Measurements from ENCODE around the gene PRORP. TPM values are rescaled to one million over a fixed set of nuclear protein-coding genes. Genes with fewer than 3 reads are reported as not detected.

PRORP gene
- total RNA-seq, 1 experiment from 2014 or later, result 24.7 TPM

- POLR2A ChIA-PET (ENCODE audit: unreplicated experiment), result interaction anchor here (1.0 kb wide), 1 partner anchor 249 kb away, joined by 7 read pairs; no protein-coding TSS in a partner anchor
- Histone ChIP-seq H3K4me2 (no peak overlapping the region), H3F3A (ENCODE audit: insufficient read depth, low read depth) (peaks cover 8% of the 10 kb centered on the region; the same call in 1 of the 2 replicates), H3K9me3 (ENCODE audit: insufficient read depth, low read depth) (0 out of 2 replicates have a peak, but pooled peaks cover 3% of the 10 kb centered on the region), H2AFZ (no peak overlapping the region), H3K4me3 (no peak overlapping the region), H3K79me2 (ENCODE audit: low read depth) (0 out of 2 replicates have a peak, but pooled peaks cover 5% of the 10 kb centered on the region), H3K36me3 (ENCODE audit: low read depth) (no peaks in the 10 kb centered on the region), H4K20me1 (ENCODE audit: insufficient read depth) (no peaks in the 10 kb centered on the region), H3K27me3 (ENCODE audit: insufficient read depth, low read depth) (no peaks in the 10 kb centered on the region), H3K27ac (no peak overlapping the region), H3K9me2 (ENCODE audit: insufficient read depth) (no peaks in the 10 kb centered on the region), H3K4me1 (replicated peaks; ENCODE audit: insufficient read depth) (no peaks in the 10 kb centered on the region)
- CTCF ChIA-PET, result no interaction called here
- BruUV-seq (replicated peaks), result no TSS peak
- DNase-seq, result no peak
- no peak for TF ChIP-seq CTCF (conservative IDR thresholded peaks at IDR 0.05)
- no peak for TF ChIP-seq EZH2 (IDR thresholded peaks at IDR 0.05; ENCODE audit: low read depth)
- intact Hi-C loops (cut with micrococcal nuclease; ENCODE audit: unreplicated experiment), result no loop called here
Observed at GRCh38 chr14:35117112-35117511, 5.2 kb upstream of the PRORP start.

GRCh38 chr14:35121026-35121886, 1.1 kb upstream of the PRORP start:
- H3K4me3 ChIP-seq, result peak overlapping the region; percentile 65
- H3K79me2 ChIP-seq (ENCODE audit: low read depth), result 0 out of 2 replicates have a peak, but pooled peaks cover 14% of the 10 kb centered on the region
- no peak for TF ChIP-seq EZH2 (IDR thresholded peaks at IDR 0.05; ENCODE audit: low read depth)
- H3K9me3 ChIP-seq (ENCODE audit: insufficient read depth, low read depth), result no peaks in the 10 kb centered on the region
- peak in 1 of 2 experiments; percentile 3 for DNase-seq
- intact Hi-C loops (cut with micrococcal nuclease; ENCODE audit: unreplicated experiment), result loop anchor here (1.0 to 5.0 kb wide), 2 partner anchors 171 to 281 kb away; partner anchors contain the start of genes NFKBIA and PSMA6
- H3K4me1 ChIP-seq (replicated peaks; ENCODE audit: insufficient read depth), result peaks cover 9% of the 10 kb centered on the region
- H3F3A ChIP-seq (ENCODE audit: insufficient read depth, low read depth), result peaks cover 8% of the 10 kb centered on the region; the same call in 1 of the 2 replicates
- H3K4me2 ChIP-seq, result peak overlapping the region; percentile 89
- H3K36me3 ChIP-seq (ENCODE audit: low read depth), result no peaks in the 10 kb centered on the region
- H3K27ac ChIP-seq, result peak overlapping the region; percentile 97
- CTCF ChIA-PET, result interaction anchor here (1.0 kb wide), 1 partner anchor 94 kb away, joined by 3 read pairs; no protein-coding TSS in a partner anchor
- no peaks in the 10 kb centered on the region for H3K27me3 ChIP-seq (ENCODE audit: insufficient read depth, low read depth)
- no peaks in the 10 kb centered on the region for H3K9me2 ChIP-seq (ENCODE audit: insufficient read depth)
- H2AFZ ChIP-seq, result peak overlapping the region; percentile 97
- BruUV-seq (replicated peaks), result TSS peak; percentile 59
- H4K20me1 ChIP-seq (ENCODE audit: insufficient read depth), result no peaks in the 10 kb centered on the region
- POLR2A ChIA-PET (ENCODE audit: unreplicated experiment), result interaction anchor here (0.5 to 0.7 kb wide), 5 partner anchors 37 to 421 kb away, joined by 3 to 8 read pairs (median 3); partner anchors contain the start of gene FAM177A1

DNA sequence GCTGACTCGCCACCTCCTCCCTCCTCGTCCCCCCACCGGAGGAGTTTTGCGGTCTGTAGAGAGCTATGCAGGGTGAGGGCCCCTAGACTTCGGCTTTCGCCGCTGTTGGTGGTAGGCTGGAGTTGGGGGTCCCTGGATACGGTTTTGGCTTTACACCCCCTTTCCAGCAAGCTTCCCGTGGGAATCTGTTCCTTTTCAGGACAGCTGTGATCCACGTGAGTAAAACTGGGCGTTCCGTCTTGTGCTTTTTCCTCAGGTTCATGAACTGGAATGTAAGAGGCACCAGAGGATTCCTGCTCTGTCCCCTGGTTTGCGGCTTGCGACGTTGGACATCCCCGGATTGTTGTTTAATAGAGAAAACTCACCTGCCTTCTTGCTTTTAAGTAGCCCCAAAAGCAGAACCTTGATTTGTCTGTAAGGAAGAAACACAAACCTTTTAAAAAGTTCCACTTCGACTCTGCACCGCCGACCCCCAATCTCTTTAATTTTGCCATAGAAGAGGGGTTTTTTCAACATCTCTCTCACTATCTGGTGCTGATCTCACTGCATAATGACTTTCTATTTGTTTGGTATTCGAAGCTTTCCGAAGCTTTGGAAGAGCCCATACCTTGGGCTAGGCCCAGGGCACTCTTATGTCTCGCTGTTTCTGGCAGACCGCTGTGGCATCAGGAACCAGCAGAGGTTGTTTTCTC, 490 bp downstream of the PRORP start:
- POLR2A ChIA-PET (ENCODE audit: unreplicated experiment), result interaction anchor here (0.6 kb wide), 1 partner anchor 537 kb away, joined by 5 read pairs; no protein-coding TSS in a partner anchor
- Histone ChIP-seq H3K4me2 (peak overlapping the region; percentile 89), H3K9me2 (ENCODE audit: insufficient read depth) (no peaks in the 10 kb centered on the region), H3K4me1 (replicated peaks; ENCODE audit: insufficient read depth) (peaks cover 9% of the 10 kb centered on the region), H3K36me3 (ENCODE audit: low read depth) (no peaks in the 10 kb centered on the region), H3F3A (ENCODE audit: insufficient read depth, low read depth) (peaks cover 8% of the 10 kb centered on the region; the same call in 1 of the 2 replicates), H3K4me3 (peak overlapping the region; percentile 65), H3K27ac (peak overlapping the region; percentile 97), H3K9me3 (ENCODE audit: insufficient read depth, low read depth) (no peaks in the 10 kb centered on the region), H2AFZ (peak overlapping the region; percentile 97), H4K20me1 (ENCODE audit: insufficient read depth) (no peaks in the 10 kb centered on the region), H3K27me3 (ENCODE audit: insufficient read depth, low read depth) (no peaks in the 10 kb centered on the region), H3K79me2 (ENCODE audit: low read depth) (0 out of 2 replicates have a peak, but pooled peaks cover 14% of the 10 kb centered on the region)
- no peak for TF ChIP-seq CTCF (conservative IDR thresholded peaks at IDR 0.05)
- no peak for TF ChIP-seq EZH2 (IDR thresholded peaks at IDR 0.05; ENCODE audit: low read depth)
- TSS peak; percentile 57 for BruUV-seq (replicated peaks)
- CTCF ChIA-PET, result interaction anchor here (0.5 kb wide), 1 partner anchor 265 kb away, joined by 3 read pairs; no protein-coding TSS in a partner anchor
- intact Hi-C loops (cut with micrococcal nuclease; ENCODE audit: unreplicated experiment), result loop anchor here (5.0 kb wide), 1 partner anchor 279 kb away; the partner anchor contains the start of gene NFKBIA
- DNase-seq, result peak in 1 of 2 experiments; percentile 34
